HCT116 (cell line): ENCODE results near the gene LRP1. TPM values are rescaled to one million over a fixed set of nuclear protein-coding genes. Genes with fewer than 3 reads are reported as not detected.

Experiments used
- ATAC-seq: fragments of 200-7000 bp; cut with Tn5 transposase; 2 replicates; pipeline ENCODE4 v1.9.1; 2020; ENCODE audit warnings: mild to moderate bottlenecking, moderate library complexity
- BruUV-seq: library from RNA; stranded (reverse); fragments of 400-500 nt; replicated peaks from 2 replicates; lab custom pipeline; 2021; lab: Mats Ljungman, UMichigan
- CTCF ChIA-PET: fragments of 300-600 bp; sonication (Branson Sonifier 250); formaldehyde crosslinking; loops from one replicate; lab custom pipeline; 2021; ENCODE audit warnings: antibody characterized with exemption; lab: Charles Lee
- POLR2A ChIA-PET: fragments of 300-600, 350-600 bp; sonication (Branson Sonifier 250); formaldehyde crosslinking; loops from one replicate; lab custom pipeline; 2021; ENCODE audit warnings: antibody characterized with exemption; lab: Charles Lee
- RAD21 ChIA-PET, 2 experiments: fragments of 300-600 bp; sonication (Branson Sonifier 250); formaldehyde crosslinking; loops; one replicate each; lab custom pipeline; 2023; ENCODE audit warnings: low total read pairs in 2 of 2; ENCODE audit not compliant: uncharacterized antibody in 2 of 2, unreplicated experiment in 2 of 2, low non-redundant PET in 1 of 2; lab: Charles Lee
- DNase-seq: peaks from one replicate; pipeline ENCODE4 v3.0.0-alpha.2; 2010; ENCODE audit warnings: low read depth, low spot score
- H2AFZ ChIP-seq: fragments of 200-600 bp; shearing (Covaris generic), sonication (generic); 2 replicates; pipeline ENCODE4 v1.6.1; 2017; ENCODE audit warnings: low read depth, mixed run types, mixed read lengths, antibody characterized with exemption, low read length; ENCODE audit not compliant: poor library complexity, severe bottlenecking
- H3K27ac ChIP-seq: 2 replicates; pipeline ENCODE4 v1.5.1; 2012; ENCODE audit warnings: low read depth, low read length
- H3K27me3 ChIP-seq: fragments of 200-600 bp; sonication (generic); 2 replicates; pipeline ENCODE4 v1.6.1; 2016; ENCODE audit warnings: mixed run types, low read length, mixed read lengths; ENCODE audit not compliant: insufficient read depth
- H3K36me3 ChIP-seq, 2 experiments: fragments of 200-500 bp in 1 of 2; fragments of 200-600 bp in 1 of 2; sonication (Bioruptor generic) in 1 of 2; sonication (generic) in 1 of 2; 2 replicates each; pipeline versions ENCODE4 v1.5.1 to v1.6.1; 2014 to 2016; ENCODE audit warnings: low read length in 2 of 2, inconsistent platforms in 1 of 2, mixed read lengths in 1 of 2, mixed run types in 1 of 2; ENCODE audit not compliant: insufficient read depth in 2 of 2, control insufficient read depth in 1 of 2
- H3K4me1 ChIP-seq, 2 experiments: fragments of 200-600 bp in 1 of 2; sonication (generic) in 1 of 2; 2 replicates each; pipeline versions ENCODE4 v1.5.1 to v1.6.1; 2012 to 2017; ENCODE audit warnings: low read length in 2 of 2, inconsistent platforms in 1 of 2, mild to moderate bottlenecking in 1 of 2, mixed read lengths in 1 of 2, mixed run types in 1 of 2, moderate library complexity in 1 of 2; ENCODE audit not compliant: insufficient read depth in 2 of 2, control insufficient read depth in 1 of 2
- H3K4me2 ChIP-seq: fragments of 200-600 bp; sonication (generic); 2 replicates; pipeline ENCODE4 v1.6.1; 2017; ENCODE audit warnings: mixed run types, low read length, mixed read lengths
- H3K4me3 ChIP-seq, 2 experiments: fragments of 200-600 bp in 1 of 2; sonication (generic) in 1 of 2; replicated peaks in 1 of 2; 2 replicates each; pipeline ENCODE4 v1.5.1; 2011 to 2016; ENCODE audit warnings: low read length in 2 of 2, control low read depth in 1 of 2, low read depth in 1 of 2, mild to moderate bottlenecking in 1 of 2, mixed read lengths in 1 of 2, mixed run types in 1 of 2
- H3K79me2 ChIP-seq: fragments of 200-600 bp; sonication (generic); 2 replicates; pipeline ENCODE4 v1.6.1; 2017; ENCODE audit warnings: mild to moderate bottlenecking, mixed run types, low read length, moderate library complexity, mixed read lengths; ENCODE audit not compliant: insufficient read depth
- H3K9ac ChIP-seq: fragments of 200-600 bp; sonication (generic); 2 replicates; pipeline ENCODE4 v1.6.1; 2016; ENCODE audit warnings: low read length, mixed read lengths
- H3K9me2 ChIP-seq: fragments of 200-600 bp; sonication (generic), shearing (Covaris generic); 2 replicates; pipeline ENCODE4 v1.6.1; 2017; ENCODE audit warnings: mixed run types, mild to moderate bottlenecking, moderate library complexity; ENCODE audit not compliant: insufficient read depth
- H3K9me3 ChIP-seq, 2 experiments: fragments of 200-500 bp in 1 of 2; fragments of 200-600 bp in 1 of 2; sonication (Bioruptor generic) in 1 of 2; sonication (generic) in 1 of 2; 2 replicates each; pipeline ENCODE4 v1.6.1; 2014 to 2017; ENCODE audit warnings: low read length in 2 of 2, mixed read lengths in 2 of 2, inconsistent platforms in 1 of 2, low read depth in 1 of 2, mild to moderate bottlenecking in 1 of 2, mixed run types in 1 of 2, moderate library complexity in 1 of 2; ENCODE audit not compliant: control insufficient read depth in 1 of 2, insufficient read depth in 1 of 2
- H4K20me1 ChIP-seq: fragments of 200-600 bp; sonication (generic), shearing (Covaris generic); 2 replicates; pipeline ENCODE4 v1.6.1; 2017; ENCODE audit warnings: mixed run types, mild to moderate bottlenecking, moderate library complexity; ENCODE audit not compliant: insufficient read depth
- ATF3 ChIP-seq: IDR thresholded peaks from 2 replicates; pipeline ENCODE4 v1.6.1; 2012
- CBX3 ChIP-seq: IDR thresholded peaks from 2 replicates; pipeline ENCODE4 v1.6.1; 2012; ENCODE audit warnings: low read depth
- CTCF ChIP-seq, 3 experiments: fragments of 200-600 bp in 1 of 3; sonication (generic) in 1 of 3; IDR thresholded peaks in 2 of 3; conservative IDR thresholded peaks in 1 of 3; 2 replicates each; pipeline ENCODE4 v1.5.1; 2012 to 2017; ENCODE audit warnings: low read depth in 2 of 3, low read length in 2 of 3, antibody characterized with exemption in 1 of 3, borderline replicate concordance in 1 of 3, control low read depth in 1 of 3, mild to moderate bottlenecking in 1 of 3, mixed read lengths in 1 of 3, mixed run types in 1 of 3, moderate library complexity in 1 of 3; ENCODE audit not compliant: insufficient read depth in 1 of 3
- EGR1 ChIP-seq: IDR thresholded peaks from 2 replicates; pipeline ENCODE4 v1.6.1; 2012; ENCODE audit warnings: low read depth
- ELF1 ChIP-seq: IDR thresholded peaks from 2 replicates; pipeline ENCODE4 v1.6.1; 2012; ENCODE audit warnings: low read depth, borderline replicate concordance
- EZH2 ChIP-seq: fragments of 200-600 bp; sonication (generic); IDR thresholded peaks from 2 replicates; pipeline ENCODE4 v1.6.1; 2017; ENCODE audit warnings: antibody characterized with exemption, mixed run types
- EZH2phosphoT487 ChIP-seq: fragments of 200-600 bp; IDR thresholded peaks from 2 replicates; pipeline ENCODE4 v1.6.1; 2018; ENCODE audit warnings: antibody characterized with exemption, borderline replicate concordance
- FOSL1 ChIP-seq: IDR thresholded peaks from 2 replicates; pipeline ENCODE4 v1.6.1; 2012; ENCODE audit warnings: low read depth
- JUND ChIP-seq: IDR thresholded peaks from 2 replicates; pipeline ENCODE4 v1.6.1; 2012
- POLR2A ChIP-seq: IDR thresholded peaks from 2 replicates; pipeline ENCODE4 v1.7.0; 2011; ENCODE audit warnings: borderline replicate concordance; ENCODE audit not compliant: insufficient read depth, insufficient read length; ENCODE audit errors: extremely low read depth
- POLR2AphosphoS5 ChIP-seq: IDR thresholded peaks from 2 replicates; pipeline ENCODE4 v1.6.1; 2011; ENCODE audit warnings: mild to moderate bottlenecking, low read depth, low read length, moderate library complexity
- SIN3A ChIP-seq: IDR thresholded peaks from 2 replicates; pipeline ENCODE4 v1.6.1; 2012; ENCODE audit warnings: low read depth
- SP1 ChIP-seq: IDR thresholded peaks from 2 replicates; pipeline ENCODE4 v1.6.1; 2012; ENCODE audit warnings: low read depth
- TCF7L2 ChIP-seq: IDR thresholded peaks from 2 replicates; pipeline ENCODE4 v1.7.0; 2011; ENCODE audit warnings: borderline replicate concordance, inconsistent platforms; ENCODE audit not compliant: insufficient read depth, insufficient read length; ENCODE audit errors: extremely low read depth
- YY1 ChIP-seq: IDR thresholded peaks from 2 replicates; pipeline ENCODE4 v1.6.1; 2011; ENCODE audit warnings: low read length, low read depth, moderate library complexity, mild to moderate bottlenecking; ENCODE audit not compliant: insufficient replicate concordance; ENCODE audit errors: extremely low read depth
- ZBTB33 ChIP-seq: IDR thresholded peaks from 2 replicates; pipeline ENCODE4 v1.6.1; 2011; ENCODE audit warnings: mild to moderate bottlenecking, low read length, moderate library complexity; ENCODE audit not compliant: insufficient replicate concordance; ENCODE audit errors: extremely low read depth
- ZNF274 ChIP-seq: fragments of 200-500 bp; sonication (Bioruptor generic); IDR thresholded peaks from 2 replicates; pipeline ENCODE4 v1.6.1; 2014; ENCODE audit warnings: mild to moderate bottlenecking, low read depth, low read length, inconsistent platforms
- intact Hi-C: fragments of 100-400 bp; cut with micrococcal nuclease; formaldehyde crosslinking; loops from 2 replicates; pipeline ENCODE4 v1.10.0; 2022
- total RNA-seq: library from RNA; stranded (reverse); gene quantifications from one replicate; pipeline ENCODE4 v1.2.1, GENCODE V29; 2021; ENCODE audit not compliant: unreplicated experiment

The LRP1 gene
- total RNA-seq, 1 experiment from 2014 or later, result 12.0 TPM

- no peak for ATAC-seq
- Histone ChIP-seq H3K9me2 (no peaks in the 10 kb centered on the region), H4K20me1 (no peaks in the 10 kb centered on the region), H3K36me3 (no peaks in the 10 kb centered on the region; a peak in 1 of 4 replicates), H3K4me1 (peaks cover 18 to 28% of the 10 kb centered on the region in 2 experiments), H3K79me2 (no peaks in the 10 kb centered on the region), H3K27me3 (no peaks in the 10 kb centered on the region), H2AFZ (no peak overlapping the region), H3K9me3 (no peaks in the 10 kb centered on the region), H3K27ac (no peak overlapping the region), H3K9ac (no peak overlapping the region), H3K4me2 (peak overlapping the region; percentile 56), H3K4me3 (no peak overlapping the region)
- POLR2A ChIA-PET, result interaction anchor here (1.3 kb wide), 1 partner anchor 49 kb away, joined by 7 read pairs; the partner anchor contains the start of gene LRP1
- no peak for DNase-seq
- intact Hi-C loops, result no loop called here
- no TSS peak for BruUV-seq
- TF ChIP-seq EZH2 (no peak), ELF1 (no peak), CBX3 (no peak), JUND (no peak), FOSL1 (no peak), POLR2A (no peak), YY1 (no peak), EGR1 (no peak), ATF3 (no peak)
- CTCF ChIA-PET, result interaction anchor here (1.0 to 5.0 kb wide), 3 partner anchors 37 to 108 kb away, joined by 5 to 23 read pairs (median 6); no protein-coding TSS in a partner anchor
- RAD21 ChIA-PET, result interaction anchor here in 1 of 2 experiments (0.8 to 1.9 kb wide), 2 partner anchors 49 to 53 kb away, joined by 3 to 7 read pairs; no protein-coding TSS in a partner anchor
These were observed 48.6 kb downstream of the LRP1 start for GRCh38 chr12:57176846-57177245.

- no peaks in the 10 kb centered on the region; a peak in 1 of 4 replicates for H3K36me3 ChIP-seq
- ChIA-PET CTCF (no interaction called here), POLR2A (no interaction called here), RAD21 (no interaction called here)
- DNase-seq (no peak), ATAC-seq (no peak)
- H3K4me1 ChIP-seq, result peaks cover 18 to 28% of the 10 kb centered on the region in 2 experiments
- no peaks in the 10 kb centered on the region for H3K9me2 ChIP-seq
- no peaks in the 10 kb centered on the region for H4K20me1 ChIP-seq
- H2AFZ ChIP-seq, result no peak overlapping the region
- H3K27ac ChIP-seq, result no peak overlapping the region
- H3K4me3 ChIP-seq, result no peak overlapping the region
- intact Hi-C loops, result no loop called here
- no peaks in the 10 kb centered on the region for H3K9me3 ChIP-seq
- H3K27me3 ChIP-seq, result no peaks in the 10 kb centered on the region
- peak overlapping the region; percentile 56 for H3K4me2 ChIP-seq
- H3K79me2 ChIP-seq, result no peaks in the 10 kb centered on the region
- H3K9ac ChIP-seq, result no peak overlapping the region
- BruUV-seq, result no TSS peak
- TF ChIP-seq ATF3 (no peak), EZH2phosphoT487 (no peak), SIN3A (no peak), SP1 (no peak), POLR2AphosphoS5 (no peak), ZBTB33 (no peak), EGR1 (no peak), ZNF274 (no peak), TCF7L2 (no peak), CTCF (IDR thresholded peaks at IDR 0.05 in 2 of 3, conservative IDR thresholded peaks at IDR 0.05 in 1 of 3; ENCODE audit: borderline replicate concordance in 1 of 3, insufficient read depth in 1 of 3, low read depth in 2 of 3, low read length in 2 of 3) (no peak), YY1 (no peak)
These were observed 49.1 kb downstream of the LRP1 start for GRCh38 chr12:57177354-57177753.
